Adipose tissue (tissue), 3 donors: ENCODE data around the gene RERE. TPM values are rescaled to one million over a fixed set of nuclear protein-coding genes. Genes with fewer than 3 reads are reported as not detected.

ENCODE experiments used
- H3K27ac ChIP-seq: one replicate; pipeline ENCODE4 v1.5.1; 2013; ENCODE audit warnings: low read depth, low read length
- WGBS, 3 donors: extraction: QIAGEN DNeasy Blood & Tissue Kit; methylation state at CpG; one replicate each; pipeline ENCODE4 v1.1.7; 2013; 5-methylcytosine and 5-hydroxymethylcytosine counted together
- polyA plus RNA-seq, 3 donors: library from polyadenylated mRNA; stranded (reverse); fragments of 200-250 nt; gene quantifications; one replicate each; pipeline ENCODE4 v1.2.3, GENCODE V29; 2013
- donor health status: healthy with polysubstance abuse.
- donor health status: Bipolar disorder and iron deficiency.
- donor health status: healthy.

Gene RERE
- polyA plus RNA-seq, 3 donors, result 15.8 to 40.7 (median 39.6) TPM

DNA sequence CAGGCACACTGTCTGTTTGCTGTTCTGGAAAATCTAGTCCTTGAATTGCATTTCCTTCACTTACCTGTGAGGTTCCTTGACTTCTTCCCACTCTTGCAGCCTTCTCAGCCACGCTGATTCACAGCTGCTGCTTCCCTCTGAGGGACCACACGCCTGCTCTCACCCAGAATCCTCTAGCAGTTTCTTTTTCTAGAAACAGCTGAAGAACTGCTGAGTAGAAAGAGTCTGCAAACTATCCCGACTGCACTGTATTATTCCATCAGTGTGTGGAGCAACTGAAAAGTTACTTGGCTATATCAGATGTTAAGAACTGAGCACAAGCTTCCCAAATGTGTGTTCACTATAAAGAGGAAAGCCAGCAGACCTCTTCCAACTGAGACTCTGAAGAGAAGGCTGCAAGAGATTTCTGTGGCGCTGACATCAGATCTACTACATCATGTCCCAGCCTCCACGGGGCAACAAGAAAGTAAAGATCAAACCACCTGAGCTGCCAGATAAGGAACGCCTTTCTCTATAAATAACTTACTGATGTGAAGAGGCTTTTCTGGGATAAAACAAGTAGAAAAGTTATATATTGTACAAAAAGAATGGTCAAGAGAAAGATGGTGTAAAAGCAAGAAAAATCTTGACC, 226.6 kb downstream of the RERE start:
- H3K27ac ChIP-seq, result no peak overlapping the region
- 44 to 54% (median 53%) methylated on average over 6 of the region's 6 CpGs for WGBS, 3 donors

- no peak overlapping the region for H3K27ac ChIP-seq
- 55 to 98% (median 83%) methylated on average over 4 of the region's 4 CpGs for WGBS, 3 donors
Observed at GRCh38 chr1:8589571-8589970, 227.9 kb downstream of the RERE start.

- no peak overlapping the region for H3K27ac ChIP-seq
- WGBS, 3 donors, result 73 to 93% (median 83%) methylated on average over 5 of the region's 5 CpGs
Observed at GRCh38 chr1:8587784-8588183, 229.7 kb downstream of the RERE start.

GRCh38 chr1:8586438-8586837, 231.0 kb downstream of the RERE start:
- WGBS, 3 donors, result 80 to 86% (median 83%) methylated on average over 1 of the region's 1 CpG

DNA sequence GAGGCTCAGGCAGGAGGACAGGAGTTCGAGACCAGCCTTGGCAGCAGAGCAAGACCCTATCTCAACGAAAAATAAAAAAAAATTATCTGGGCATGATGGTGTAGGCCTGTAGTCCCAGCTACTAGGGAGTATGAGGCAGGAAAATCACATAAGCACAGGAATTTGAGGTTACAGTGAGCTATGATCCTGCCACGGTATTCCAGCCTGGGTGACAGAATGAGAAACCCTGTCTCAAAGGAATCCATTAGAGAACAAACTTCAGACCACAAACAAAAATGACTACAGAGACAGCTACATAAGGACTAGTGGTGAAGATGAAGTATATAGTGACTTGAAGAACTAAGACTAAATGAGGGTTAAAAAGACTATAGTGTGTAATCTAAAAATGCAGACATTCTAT, 233.1 kb downstream of the RERE start:
- H3K27ac ChIP-seq, result no peak overlapping the region
- 83 to 90% (median 85%) methylated on average over 3 of the region's 3 CpGs for WGBS, 3 donors

More at GRCh38 chr1:8586438-8586837, 231.0 kb downstream of the RERE start:
- no peak overlapping the region for H3K27ac ChIP-seq

GRCh38 chr1:8583031-8583430, 234.4 kb downstream of the RERE start:
- H3K27ac ChIP-seq, result no peak overlapping the region
- 88 to 97% (median 95%) methylated on average over 3 of the region's 3 CpGs for WGBS, 3 donors

- no peak overlapping the region for H3K27ac ChIP-seq
- 82 to 89% (median 86%) methylated on average over 4 of the region's 4 CpGs for WGBS, 3 donors
Observed at GRCh38 chr1:8580566-8580965, 236.9 kb downstream of the RERE start.

GRCh38 chr1:8578936-8579335, 238.5 kb downstream of the RERE start:
- 95 to 97% (median 95%) methylated on average over 5 of the region's 5 CpGs for WGBS, 3 donors
- H3K27ac ChIP-seq, result no peak overlapping the region

GRCh38 chr1:8578132-8578877, 239.1 kb downstream of the RERE start:
- H3K27ac ChIP-seq, result no peak overlapping the region
- 71 to 94% (median 92%) methylated on average over 2 of the region's 2 CpGs for WGBS, 3 donors

GRCh38 chr1:8574985-8575384, 242.5 kb downstream of the RERE start:
- no peak overlapping the region for H3K27ac ChIP-seq
- WGBS, 3 donors, result 27 to 95% (median 92%) methylated on average over 5 of the region's 5 CpGs

GRCh38 chr1:8572106-8572505, 245.3 kb downstream of the RERE start:
- WGBS, 3 donors, result 48 to 84% (median 78%) methylated on average over 1 of the region's 1 CpG
- H3K27ac ChIP-seq, result no peak overlapping the region

DNA sequence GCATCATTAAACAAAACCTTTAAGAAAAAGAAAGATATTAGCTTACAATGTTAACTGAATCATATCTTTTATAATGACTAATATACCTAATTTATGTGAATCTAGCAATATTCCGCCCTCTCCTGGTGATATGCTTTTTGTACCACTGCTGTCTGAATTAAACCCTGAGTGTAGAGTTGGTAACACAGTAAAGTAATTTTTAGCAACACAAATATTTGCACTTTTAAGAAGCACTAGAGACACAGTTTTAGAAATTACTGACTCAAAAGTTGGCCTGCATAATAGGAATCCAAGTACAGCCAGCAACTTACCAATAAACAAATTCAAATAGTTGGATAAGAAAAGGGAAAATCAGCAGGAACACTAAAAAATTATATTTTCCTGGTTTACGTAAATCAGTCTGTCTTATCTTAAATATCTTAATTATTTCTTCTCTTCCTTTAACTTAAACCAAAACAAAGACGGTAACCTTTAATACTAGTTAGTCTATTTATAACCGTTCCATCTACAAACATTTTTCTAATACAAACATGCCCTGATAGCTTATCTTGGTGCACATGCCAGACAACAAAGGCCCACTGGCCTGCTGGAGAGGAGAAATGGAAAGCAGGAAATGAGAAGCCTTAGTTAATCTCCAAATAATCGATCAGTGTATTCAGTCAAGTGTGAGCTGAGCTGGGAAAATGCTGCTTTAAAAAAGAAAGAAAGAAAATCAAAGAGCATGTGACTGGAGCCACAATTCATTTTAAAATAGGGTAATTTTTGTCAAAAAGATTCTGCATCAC, 246.0 kb downstream of the RERE start:
- WGBS, 3 donors, result 12 to 35% (median 29%) methylated on average over 5 of the region's 5 CpGs
- H3K27ac ChIP-seq, result no peak overlapping the region

DNA sequence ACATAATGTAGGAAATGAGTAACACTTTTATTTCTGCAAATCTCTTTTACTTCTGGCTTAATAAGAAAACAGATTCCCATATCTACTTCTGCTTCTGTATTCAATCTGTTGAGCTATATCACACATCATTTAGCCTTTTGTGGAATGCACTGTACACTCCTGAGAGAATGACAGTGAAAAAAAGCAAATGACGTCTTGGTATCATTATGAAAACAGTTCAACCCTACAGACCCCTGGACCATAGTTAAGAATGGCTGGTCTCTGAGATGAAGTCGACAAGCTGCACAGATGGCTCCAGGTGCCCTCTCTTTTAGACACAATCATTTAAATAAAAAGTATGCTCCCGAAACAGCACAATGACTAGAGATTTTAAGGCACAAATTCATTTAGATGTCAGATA, 247.0 kb downstream of the RERE start:
- 42 to 70% (median 65%) methylated on average over 3 of the region's 3 CpGs for WGBS, 3 donors

GRCh38 chr1:8569242-8569641, 248.2 kb downstream of the RERE start:
- no peak overlapping the region for H3K27ac ChIP-seq
- 98 to 99% (median 99%) methylated on average over 4 of the region's 4 CpGs for WGBS, 3 donors

More for the DNA sequence above, 247.0 kb downstream of the RERE start:
- no peak overlapping the region for H3K27ac ChIP-seq

GRCh38 chr1:8568837-8569236, 248.6 kb downstream of the RERE start:
- no peak overlapping the region for H3K27ac ChIP-seq
- WGBS, 3 donors, result 90 to 95% (median 92%) methylated on average over 3 of the region's 3 CpGs

- WGBS, 3 donors, result 91 to 97% (median 94%) methylated on average over 1 of the region's 1 CpG
- no peak overlapping the region for H3K27ac ChIP-seq
Observed at GRCh38 chr1:8567146-8567545, 250.3 kb downstream of the RERE start.

DNA sequence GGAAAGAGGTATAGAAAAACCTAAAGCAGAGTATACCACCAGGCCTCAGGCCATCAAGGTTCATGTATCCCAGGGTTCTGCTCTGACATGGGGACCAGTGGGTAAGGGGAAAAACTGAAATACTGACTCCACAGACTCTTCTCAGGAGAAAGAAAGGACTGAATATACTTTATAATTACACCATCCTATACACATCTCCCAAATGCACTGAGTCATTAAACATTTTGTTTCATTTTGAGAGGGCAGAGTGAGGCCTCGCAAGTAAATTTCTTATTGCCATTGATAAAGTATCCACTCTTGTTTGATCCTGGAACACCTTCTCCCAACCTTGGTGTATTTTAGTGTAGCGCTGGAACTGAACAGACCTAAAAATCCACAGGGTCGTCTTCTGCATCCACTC, 251.6 kb downstream of the RERE start:
- 75 to 98% (median 81%) methylated on average over 3 of the region's 3 CpGs for WGBS, 3 donors

GRCh38 chr1:8563944-8564537, 253.4 kb downstream of the RERE start:
- H3K27ac ChIP-seq, result no peak overlapping the region
- WGBS, 3 donors, result 48 to 83% (median 80%) methylated on average over 2 of the region's 2 CpGs

More for the DNA sequence above, 251.6 kb downstream of the RERE start:
- H3K27ac ChIP-seq, result no peak overlapping the region
